C4-2B (cell line): ENCODE data around the gene EP300.

Experiments
- H3K27ac ChIP-seq: fragments of 450-650 bp; 2 replicates; pipeline ENCODE4 v1.5.1; 2017
- CTCF ChIP-seq: fragments of 450-650 bp; conservative IDR thresholded peaks from 2 replicates; pipeline ENCODE4 v1.5.1; 2017; ENCODE audit warnings: mild to moderate bottlenecking
- ZFX ChIP-seq: fragments of 450-650 bp; IDR thresholded peaks from 2 replicates; pipeline ENCODE4 v1.6.1; 2017

The EP300 gene

GRCh38 chr22:41204066-41204465, 111.7 kb downstream of the EP300 start:
- no peak overlapping the region for H3K27ac ChIP-seq
- TF ChIP-seq CTCF = no peak
- no peak for TF ChIP-seq ZFX

- peak within 1 kb of the TSS; percentile 84 for H3K27ac ChIP-seq
- peak; percentile 62; the same call in 1 of the 2 replicates for TF ChIP-seq ZFX
- TF ChIP-seq CTCF = no peak
These were observed 112.9 kb downstream of the EP300 start, which contains the start of gene L3MBTL2 for GRCh38 chr22:41204992-41205900. L3MBTL2 (plus strand) TSS chr22:41205312; CDS start chr22:41205363, 51 bp downstream.

- no peak overlapping the region for H3K27ac ChIP-seq
- TF ChIP-seq CTCF = no peak
- no peak for TF ChIP-seq ZFX
These were observed 114.3 kb downstream of the EP300 start for GRCh38 chr22:41206719-41207118.

GRCh38 chr22:41215409-41215808, 123.0 kb downstream of the EP300 start:
- H3K27ac ChIP-seq = no peak overlapping the region

GRCh38 chr22:41215926-41216325, 123.5 kb downstream of the EP300 start:
- no peak overlapping the region for H3K27ac ChIP-seq
- TF ChIP-seq CTCF = no peak
- no peak for TF ChIP-seq ZFX

More at GRCh38 chr22:41215409-41215808, 123.0 kb downstream of the EP300 start:
- TF ChIP-seq CTCF = no peak
- TF ChIP-seq ZFX = no peak

GRCh38 chr22:41216984-41217383, 124.6 kb downstream of the EP300 start:
- H3K27ac ChIP-seq = no peak overlapping the region
- no peak for TF ChIP-seq CTCF

- no peak overlapping the region for H3K27ac ChIP-seq
- TF ChIP-seq CTCF = no peak
- no peak for TF ChIP-seq ZFX
These were observed 125.3 kb downstream of the EP300 start for GRCh38 chr22:41217553-41218157.
